Kidney (tissue), 14 donors: ENCODE measurements around the gene DCAF6. TPM values are rescaled to one million over a fixed set of nuclear protein-coding genes. Genes with fewer than 3 reads are reported as not detected.

Source experiments
- DNase-seq, 5 donors: peaks; one replicate each; pipeline ENCODE4 v3.0.0-alpha.2; 2013 to 2020
- FAIRE-seq: peaks from 2 replicates; lab custom pipeline; 2012; peaks lifted over from hg19 to GRCh38; lab: Jason Lieb, UNC
- H3K27ac ChIP-seq, 2 donors: one replicate each; pipeline ENCODE4 v1.7.0; 2013; ENCODE audit warnings: low read depth in 2 of 2, low read length in 2 of 2, inconsistent platforms in 1 of 2
- H3K27me3 ChIP-seq: one replicate; pipeline ENCODE4 v1.7.1; 2013; ENCODE audit warnings: low read length, inconsistent platforms; ENCODE audit not compliant: control insufficient read depth, insufficient read depth
- H3K36me3 ChIP-seq, 3 donors: one replicate each; pipeline versions ENCODE4 v1.7.0 to v1.7.1; 2013; ENCODE audit warnings: low read length in 3 of 3, control low read depth in 1 of 3, inconsistent platforms in 1 of 3; ENCODE audit not compliant: insufficient read depth in 3 of 3, control insufficient read depth in 2 of 3
- H3K4me1 ChIP-seq, 3 donors: one replicate each; pipeline versions ENCODE4 v1.7.0 to v1.7.1; 2013; ENCODE audit warnings: low read length in 3 of 3, inconsistent platforms in 1 of 3, low read depth in 1 of 3; ENCODE audit not compliant: control insufficient read depth in 2 of 3, insufficient read depth in 2 of 3
- H3K4me3 ChIP-seq, 3 donors: one replicate each; pipeline versions ENCODE4 v1.7.0 to v1.8.1; 2013; ENCODE audit warnings: low read length in 3 of 3, control low read depth in 1 of 3, inconsistent platforms in 1 of 3
- H3K9ac ChIP-seq, 3 donors: one replicate each; pipeline versions ENCODE4 v1.7.0 to v1.7.1; 2013; ENCODE audit warnings: low read length in 3 of 3, control low read depth in 1 of 3, inconsistent platforms in 1 of 3
- H3K9me3 ChIP-seq, 3 donors: one replicate each; pipeline versions ENCODE4 v1.7.0 to v1.7.1; 2013; ENCODE audit warnings: low read length in 3 of 3, control low read depth in 1 of 3, inconsistent platforms in 1 of 3; ENCODE audit not compliant: control insufficient read depth in 2 of 3, insufficient read depth in 1 of 3
- CTCF ChIP-seq: IDR thresholded peaks from 3 replicates; pipeline ENCODE4 v1.5.1; 2012; ENCODE audit warnings: mild to moderate bottlenecking, moderate library complexity, borderline replicate concordance; ENCODE audit not compliant: insufficient read depth; ENCODE audit errors: extremely low read depth
- intact Hi-C: fragments of 100-400 bp; cut with DNase I; formaldehyde crosslinking; loops from one replicate; pipeline ENCODE4 v1.11.1; 2022
- polyA plus RNA-seq: library from polyadenylated mRNA; stranded (reverse); fragments of 350-450 nt; fragmentation: Illumina TruSeq; extraction: RNeasy Lipid Tissue Mini Kit (QIAGEN cat#74804); gene quantifications from one replicate; pipeline ENCODE4 v1.2.3, GENCODE V29; 2014; ENCODE audit warnings: low read depth, low replicate concordance; ENCODE audit not compliant: insufficient read depth
- total RNA-seq: library from RNA; stranded (reverse); fragmentation: NEBNext Ultra II Directional; extraction: Animal tissue kit (Norgen Biotek cat#: 25700); gene quantifications from one replicate; pipeline ENCODE4 v1.2.1, GENCODE V29; 2021
- donor health status: control.
- donor health status: control.
- donor health status: control.
- donor health status: control.
- donor health status: control.
- donor health status: DM: yes; HTN: yes; CAD: no.
- donor health status: Normal renal cell carcinoma (clear cell type).

Gene DCAF6
- total and polyA plus RNA-seq, 2 donors from 2014 or later = 30.8 to 58.8 TPM

GRCh38 chr1:168082008-168082876, 145.8 kb downstream of the DCAF6 start:
- H3K9me3 ChIP-seq = no peaks in the 10 kb centered on the region
- H3K36me3 ChIP-seq = peaks cover 2 to 6% (median 2%) of the 10 kb centered on the region in 3 donors
- H3K9ac ChIP-seq = no peak overlapping the region
- no peaks in the 10 kb centered on the region for H3K27me3 ChIP-seq
- no peak overlapping the region for H3K4me3 ChIP-seq
- H3K27ac ChIP-seq = no peak overlapping the region
- intact Hi-C loops = no loop called here
- peaks cover 0 to 3% (median 0%) of the 10 kb centered on the region in 3 donors for H3K4me1 ChIP-seq
- DNase-seq = peak; percentile 74 to 86 (median 80)
- TF ChIP-seq CTCF = peak; percentile 82
- FAIRE-seq = no peak

- no peak overlapping the region for H3K27ac ChIP-seq
- H3K4me3 ChIP-seq = no peak overlapping the region
- FAIRE-seq (no peak), DNase-seq (no peak)
- no peak overlapping the region for H3K9ac ChIP-seq
- intact Hi-C loops = no loop called here
- peaks cover 0 to 3% (median 0%) of the 10 kb centered on the region in 3 donors for H3K4me1 ChIP-seq
- no peaks in the 10 kb centered on the region for H3K36me3 ChIP-seq
- TF ChIP-seq CTCF = no peak
- no peaks in the 10 kb centered on the region for H3K27me3 ChIP-seq
- H3K9me3 ChIP-seq = no peaks in the 10 kb centered on the region
These were observed 147.2 kb downstream of the DCAF6 start for GRCh38 chr1:168083456-168084325.

GRCh38 chr1:168084396-168085231, 148.1 kb downstream of the DCAF6 start:
- TF ChIP-seq CTCF = peak; percentile 60
- no peak overlapping the region for H3K4me3 ChIP-seq
- FAIRE-seq = no peak
- intact Hi-C loops = no loop called here
- H3K9ac ChIP-seq = no peak overlapping the region
- no peaks in the 10 kb centered on the region for H3K27me3 ChIP-seq
- no peaks in the 10 kb centered on the region for H3K9me3 ChIP-seq
- peaks cover 0 to 3% (median 0%) of the 10 kb centered on the region in 3 donors for H3K4me1 ChIP-seq
- H3K27ac ChIP-seq = no peak overlapping the region
- peak; percentile 35 to 85 (median 62) for DNase-seq
- H3K36me3 ChIP-seq = no peaks in the 10 kb centered on the region
